Duodenal mucosa (tissue), 2 donors: ENCODE measurements around the gene TOR2A.

Experiments used
- H3K27ac ChIP-seq: one replicate; pipeline ENCODE4 v1.7.0; 2013; ENCODE audit warnings: low read depth, low read length
- H3K27me3 ChIP-seq, 2 donors: one replicate each; pipeline ENCODE4 v1.7.0; 2013; ENCODE audit warnings: low read length in 2 of 2, control low read depth in 1 of 2; ENCODE audit not compliant: insufficient read depth in 2 of 2, control insufficient read depth in 1 of 2
- H3K36me3 ChIP-seq, 2 donors: one replicate each; pipeline ENCODE4 v1.7.0; 2013; ENCODE audit warnings: low read length in 2 of 2, control low read depth in 1 of 2; ENCODE audit not compliant: insufficient read depth in 2 of 2, control insufficient read depth in 1 of 2
- H3K4me1 ChIP-seq, 2 donors: one replicate each; pipeline ENCODE4 v1.7.0; 2013; ENCODE audit warnings: low read length in 2 of 2, control low read depth in 1 of 2; ENCODE audit not compliant: insufficient read depth in 2 of 2, control insufficient read depth in 1 of 2
- H3K4me3 ChIP-seq, 2 donors: one replicate each; pipeline ENCODE4 v1.7.0; 2013; ENCODE audit warnings: low read length in 2 of 2, low read depth in 1 of 2
- H3K9ac ChIP-seq, 2 donors: one replicate each; pipeline ENCODE4 v1.7.0; 2013; ENCODE audit warnings: low read length in 2 of 2, low read depth in 1 of 2
- H3K9me3 ChIP-seq, 2 donors: one replicate each; pipeline ENCODE4 v1.7.0; 2013; ENCODE audit warnings: low read length in 2 of 2, control low read depth in 1 of 2; ENCODE audit not compliant: control insufficient read depth in 1 of 2

TOR2A gene

DNA sequence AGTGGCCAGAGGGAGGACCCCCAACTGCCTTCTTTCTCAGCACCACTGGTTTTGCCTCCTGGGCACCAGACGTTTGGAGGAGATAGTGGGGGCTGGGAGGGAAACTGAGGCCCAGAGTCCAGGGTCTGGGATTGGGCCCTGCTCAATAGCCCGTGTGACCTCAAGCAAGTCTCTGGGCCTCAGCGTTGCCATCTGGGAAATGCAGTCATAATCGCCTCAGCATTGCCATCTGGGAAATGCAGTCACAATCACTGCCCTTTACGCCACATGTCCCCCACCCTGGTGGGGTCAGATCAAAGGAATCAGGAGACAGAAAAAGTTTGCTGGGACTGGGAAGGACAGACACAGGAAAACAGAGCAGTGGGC is 41.8 kb upstream of the TOR2A start:
- H3K9ac ChIP-seq: peak overlapping the region; percentile 36 to 54
- peak overlapping the region; percentile 63 to 66 for H3K4me3 ChIP-seq
- H3K27me3 ChIP-seq: no peaks in the 10 kb centered on the region
- peaks cover under 1 to 22% of the 10 kb centered on the region in 2 donors for H3K4me1 ChIP-seq
- peaks cover 0 to 3% of the 10 kb centered on the region in 2 donors for H3K36me3 ChIP-seq
- peak overlapping the region; percentile 20 for H3K27ac ChIP-seq
- H3K9me3 ChIP-seq: no peaks in the 10 kb centered on the region

GRCh38 chr9:127776195-127776923 is 41.3 kb upstream of the TOR2A start:
- H3K27ac ChIP-seq: no peak overlapping the region
- peaks cover 0 to 3% of the 10 kb centered on the region in 2 donors for H3K36me3 ChIP-seq
- H3K9ac ChIP-seq: peak overlapping the region; percentile 36 to 54
- H3K9me3 ChIP-seq: no peaks in the 10 kb centered on the region
- peaks cover 4 to 26% of the 10 kb centered on the region in 2 donors for H3K4me1 ChIP-seq
- no peaks in the 10 kb centered on the region for H3K27me3 ChIP-seq
- H3K4me3 ChIP-seq: peak overlapping the region; percentile 63 to 66

- no peaks in the 10 kb centered on the region for H3K9me3 ChIP-seq
- H3K27ac ChIP-seq: no peak overlapping the region
- no peak overlapping the region for H3K4me3 ChIP-seq
- H3K36me3 ChIP-seq: peaks cover 0 to 3% of the 10 kb centered on the region in 2 donors
- H3K27me3 ChIP-seq: no peaks in the 10 kb centered on the region
- no peak overlapping the region for H3K9ac ChIP-seq
- H3K4me1 ChIP-seq: peaks cover 12 to 27% of the 10 kb centered on the region in 2 donors
Observed at GRCh38 chr9:127773981-127774380, 38.9 kb upstream of the TOR2A start.

DNA sequence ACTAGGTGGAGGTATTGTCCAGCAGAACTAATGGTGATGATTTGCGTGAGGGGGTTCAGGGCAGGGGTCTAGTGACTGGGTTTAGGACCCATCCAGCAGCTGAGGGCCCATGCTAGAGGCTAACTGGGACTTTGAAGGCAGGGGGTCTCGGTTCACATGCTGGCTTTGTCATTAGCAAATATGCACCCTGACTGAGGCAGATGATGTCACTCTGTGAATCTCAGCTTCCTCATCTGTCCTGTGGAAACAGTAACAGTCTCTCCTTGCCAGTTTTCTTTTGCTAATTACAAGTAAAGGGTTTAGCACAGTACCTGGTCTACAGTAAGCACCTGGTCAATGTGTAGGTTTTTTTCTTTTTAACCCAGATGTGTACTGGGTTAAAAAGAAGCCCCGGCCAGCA is 38.2 kb upstream of the TOR2A start:
- Histone ChIP-seq H3K9me3 (no peaks in the 10 kb centered on the region), H3K4me3 (no peak overlapping the region), H3K27ac (no peak overlapping the region), H3K27me3 (no peaks in the 10 kb centered on the region), H3K36me3 (peaks cover 0 to 3% of the 10 kb centered on the region in 2 donors), H3K4me1 (peaks cover 12 to 24% of the 10 kb centered on the region in 2 donors), H3K9ac (no peak overlapping the region)

GRCh38 chr9:127772603-127773002 is 37.5 kb upstream of the TOR2A start:
- Histone ChIP-seq H3K9me3 (no peaks in the 10 kb centered on the region), H3K27me3 (no peaks in the 10 kb centered on the region), H3K36me3 (peaks cover 0 to 3% of the 10 kb centered on the region in 2 donors), H3K27ac (no peak overlapping the region), H3K4me3 (no peak overlapping the region), H3K9ac (no peak overlapping the region), H3K4me1 (peaks cover 12 to 24% of the 10 kb centered on the region in 2 donors)

GRCh38 chr9:127771570-127772189 is 36.6 kb upstream of the TOR2A start:
- Histone ChIP-seq H3K4me1 (peaks cover 12 to 28% of the 10 kb centered on the region in 2 donors), H3K9ac (peak overlapping the region in 1 of 2 donors; percentile 54), H3K27me3 (no peaks in the 10 kb centered on the region), H3K36me3 (peaks cover 0 to 3% of the 10 kb centered on the region in 2 donors), H3K9me3 (no peaks in the 10 kb centered on the region), H3K4me3 (peak overlapping the region in 1 of 2 donors; percentile 67), H3K27ac (no peak overlapping the region)

GRCh38 chr9:127770905-127771569 is 35.9 kb upstream of the TOR2A start:
- Histone ChIP-seq H3K4me3 (peak overlapping the region; percentile 66 to 67), H3K27ac (peak overlapping the region; percentile 3), H3K4me1 (peaks cover 12 to 31% of the 10 kb centered on the region in 2 donors), H3K27me3 (no peaks in the 10 kb centered on the region), H3K36me3 (peaks cover 0 to 3% of the 10 kb centered on the region in 2 donors), H3K9ac (peak overlapping the region; percentile 18 to 54), H3K9me3 (no peaks in the 10 kb centered on the region)

GRCh38 chr9:127770583-127770904 is 35.5 kb upstream of the TOR2A start:
- Histone ChIP-seq H3K36me3 (peaks cover 0 to 3% of the 10 kb centered on the region in 2 donors), H3K9me3 (no peaks in the 10 kb centered on the region), H3K27me3 (no peaks in the 10 kb centered on the region), H3K27ac (peak overlapping the region; percentile 3), H3K4me3 (peak overlapping the region; percentile 66 to 67), H3K4me1 (peaks cover 12 to 34% of the 10 kb centered on the region in 2 donors), H3K9ac (peak overlapping the region; percentile 18 to 54)

DNA sequence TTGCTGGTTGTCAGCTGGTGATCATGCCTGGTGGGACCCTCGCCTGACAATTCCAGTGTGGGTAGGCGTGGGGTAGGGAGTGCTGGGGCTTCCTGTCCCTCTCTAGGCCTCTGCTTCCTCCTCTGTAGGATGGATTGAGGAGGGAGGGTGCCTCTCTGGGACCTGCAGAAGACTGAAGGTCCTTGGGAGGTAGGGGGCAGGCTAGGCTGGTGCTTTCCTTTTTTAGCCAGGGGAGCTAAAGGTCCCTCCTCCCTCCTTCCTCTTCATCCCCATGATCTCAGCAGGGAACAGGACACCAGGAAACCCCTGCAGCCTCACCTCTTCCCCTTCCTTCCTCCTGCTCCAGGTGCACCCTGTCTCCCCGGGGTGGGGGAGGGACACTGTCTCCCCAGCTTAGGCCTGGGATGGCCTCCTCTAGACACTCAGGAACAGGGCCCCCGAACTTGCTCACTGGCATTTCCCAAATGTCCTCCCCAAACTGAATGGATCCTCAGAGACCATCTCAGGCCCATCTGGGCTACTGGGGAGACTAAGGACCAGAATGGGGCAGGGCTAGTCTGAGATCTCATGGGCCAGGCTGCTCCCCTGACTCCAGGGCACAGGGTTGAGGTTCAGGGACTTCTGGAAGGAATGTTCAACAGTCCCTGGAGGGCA is 35.0 kb upstream of the TOR2A start:
- H3K4me1 ChIP-seq: peaks cover 12 to 34% of the 10 kb centered on the region in 2 donors
- no peak overlapping the region for H3K27ac ChIP-seq
- peak overlapping the region; percentile 18 to 54 for H3K9ac ChIP-seq
- no peaks in the 10 kb centered on the region for H3K9me3 ChIP-seq
- H3K27me3 ChIP-seq: no peaks in the 10 kb centered on the region
- peak overlapping the region in 1 of 2 donors; percentile 67 for H3K4me3 ChIP-seq
- peaks cover 0 to 3% of the 10 kb centered on the region in 2 donors for H3K36me3 ChIP-seq

- Histone ChIP-seq H3K4me3 (no peak overlapping the region), H3K4me1 (peaks cover 12 to 34% of the 10 kb centered on the region in 2 donors), H3K9ac (no peak overlapping the region), H3K27me3 (no peaks in the 10 kb centered on the region), H3K9me3 (no peaks in the 10 kb centered on the region), H3K27ac (no peak overlapping the region), H3K36me3 (peaks cover 0 to 3% of the 10 kb centered on the region in 2 donors)
Observed at GRCh38 chr9:127769101-127769500, 34.0 kb upstream of the TOR2A start.
